HepG2 (cell line): ENCODE results near the gene SLCO2A1. TPM values are rescaled to one million over a fixed set of nuclear protein-coding genes. Genes with fewer than 3 reads are reported as not detected.
A peak's percentile ranks its signal among the peaks of the same experiment; 100 is the strongest.

Experiments used
- ARID4A ChIP-seq: sonication (generic); formaldehyde crosslinking; IDR thresholded peaks from 2 replicates; pipeline ENCODE4 v1.5.0; 2020; ENCODE audit warnings: mild to moderate bottlenecking, missing genetic modification reagents, borderline replicate concordance
- ATF4 ChIP-seq, 2 experiments: fragments of 450-650 bp in 1 of 2; sonication (generic) in 1 of 2; formaldehyde crosslinking; IDR thresholded peaks; 2 replicates each; pipeline versions ENCODE4 v1.5.0 to v1.8.0; 2020 to 2022; ENCODE audit warnings: mild to moderate bottlenecking in 1 of 2, missing genetic modification reagents in 1 of 2
- ATF7 ChIP-seq, 2 experiments: fragments of 450-650 bp in 1 of 2; sonication (generic) in 1 of 2; formaldehyde crosslinking in 1 of 2; IDR thresholded peaks; 2 replicates each; pipeline versions ENCODE4 v1.4.0 to v1.6.1; 2016 to 2020; ENCODE audit warnings: antibody characterized with exemption in 1 of 2, mild to moderate bottlenecking in 1 of 2, missing genetic modification reagents in 1 of 2
- EED ChIP-seq: sonication (generic); formaldehyde crosslinking; IDR thresholded peaks from 2 replicates; pipeline ENCODE4 v1.5.0; 2020; ENCODE audit warnings: mild to moderate bottlenecking, missing genetic modification reagents
- ELF3 ChIP-seq: IDR thresholded peaks from 2 replicates; pipeline ENCODE4 v1.6.1; 2016; ENCODE audit warnings: missing genetic modification reagents, missing compliant biosample characterization
- FOSL1 ChIP-seq: sonication (generic); formaldehyde crosslinking; IDR thresholded peaks from 2 replicates; pipeline ENCODE4 v1.9.0; 2021; ENCODE audit warnings: missing genetic modification reagents, borderline replicate concordance
- HNRNPH1 ChIP-seq: fragments of 200-400 bp; formaldehyde crosslinking; optimal IDR thresholded peaks from 2 replicates; pipeline ENCODE3; 2017; ENCODE audit warnings: mild to moderate bottlenecking, low read depth, low read length
- MXD4 ChIP-seq: IDR thresholded peaks from 2 replicates; pipeline ENCODE4 v1.6.1; 2016; ENCODE audit warnings: mild to moderate bottlenecking, missing biosample characterization, missing genetic modification reagents
- NFYB ChIP-seq: sonication (generic); formaldehyde crosslinking; IDR thresholded peaks from 2 replicates; pipeline ENCODE4 v1.4.0; 2020; ENCODE audit warnings: missing genetic modification reagents
- RXRA ChIP-seq: sonication (generic); formaldehyde crosslinking; IDR thresholded peaks from 2 replicates; pipeline ENCODE4 v1.5.1; 2020; ENCODE audit warnings: missing genetic modification reagents
- TEAD2 ChIP-seq: sonication (generic); formaldehyde crosslinking; IDR thresholded peaks from 2 replicates; pipeline ENCODE4 v1.9.0; 2021; ENCODE audit warnings: missing genetic modification reagents
- THAP11 ChIP-seq: IDR thresholded peaks from 2 replicates; pipeline ENCODE4 v1.6.1; 2016; ENCODE audit warnings: missing biosample characterization, missing genetic modification reagents
- TP53 ChIP-seq: sonication (generic); formaldehyde crosslinking; conservative IDR thresholded peaks from 2 replicates; pipeline ENCODE4 v1.4.0; 2020; ENCODE audit warnings: missing genetic modification reagents
- WIZ ChIP-seq: sonication (generic); formaldehyde crosslinking; IDR thresholded peaks from 2 replicates; pipeline ENCODE4 v1.5.1; 2020; ENCODE audit warnings: mild to moderate bottlenecking, missing genetic modification reagents
- YEATS2 ChIP-seq: sonication (generic); formaldehyde crosslinking; IDR thresholded peaks from 2 replicates; pipeline ENCODE4 v1.4.0; 2020; ENCODE audit warnings: missing genetic modification reagents, borderline replicate concordance
- ZNF34 ChIP-seq: sonication (generic); formaldehyde crosslinking; IDR thresholded peaks from 2 replicates; pipeline ENCODE4 v1.4.0; 2020; ENCODE audit warnings: mild to moderate bottlenecking, missing genetic modification reagents, borderline replicate concordance
- ZNF414 ChIP-seq: sonication (generic); formaldehyde crosslinking; IDR thresholded peaks from 2 replicates; pipeline ENCODE4 v1.5.0; 2020; ENCODE audit warnings: missing genetic modification reagents
- ZNF546 ChIP-seq: sonication (generic); formaldehyde crosslinking; conservative IDR thresholded peaks from 2 replicates; pipeline ENCODE4 v1.8.1; 2023; ENCODE audit warnings: mild to moderate bottlenecking, missing genetic modification reagents
- ZNF660 ChIP-seq: sonication (generic); formaldehyde crosslinking; IDR thresholded peaks from 2 replicates; pipeline ENCODE4 v1.5.1; 2020; ENCODE audit warnings: mild to moderate bottlenecking, low read depth, missing genetic modification reagents, borderline replicate concordance
- ZNF710 ChIP-seq: sonication (generic); formaldehyde crosslinking; IDR thresholded peaks from 2 replicates; pipeline ENCODE4 v1.5.0; 2020; ENCODE audit warnings: mild to moderate bottlenecking, missing genetic modification reagents, borderline replicate concordance
- ZNF772 ChIP-seq: sonication (generic); formaldehyde crosslinking; IDR thresholded peaks from 2 replicates; pipeline ENCODE4 v1.5.0; 2020; ENCODE audit warnings: mild to moderate bottlenecking, missing genetic modification reagents
- ZNF790 ChIP-seq: sonication (generic); formaldehyde crosslinking; IDR thresholded peaks from 2 replicates; pipeline ENCODE4 v1.8.0; 2022; ENCODE audit warnings: missing genetic modification reagents, mild to moderate bottlenecking, borderline replicate concordance
- polyA plus RNA-seq, 8 experiments: library from polyadenylated mRNA; depleted of rRNA in 3 of 8; stranded (reverse) in 7 of 8; unstranded in 1 of 8; fragments of >200 nt; fragmentation: Illumina TruSeq in 4 of 8; extraction: Trizol in 4 of 8; gene quantifications; 2 replicates each; pipeline versions ENCODE4 v1.2.1 to v1.2.3, GENCODE V29; 2011 to 2016; ENCODE audit warnings: low read depth in 4 of 8, missing spikeins in 1 of 8, mixed read lengths in 1 of 8; ENCODE audit not compliant: insufficient read depth in 1 of 8
- total RNA-seq, 5 experiments: library from RNA; depleted of rRNA; stranded (reverse); fragments of >200 nt; fragmentation: Illumina TruSeq; extraction: Trizol; gene quantifications; 2 replicates each; pipeline ENCODE4 v1.2.3, GENCODE V29; 2016; ENCODE audit warnings: low read depth in 1 of 5

SLCO2A1 gene
- total and polyA plus RNA-seq, 2 of the 13 experiments (the other 11 are each of a cell fraction or from before 2014, with no cell fraction given): 0.04 TPM; not detected in 1

- TF ChIP-seq ATF4 (CRISPR knock-in tag; IDR thresholded peaks at IDR 0.05) (no peak), EED (CRISPR knock-in tag) (no peak), ZNF772 (CRISPR knock-in tag) (no peak), HNRNPH1 (no peak), ZNF790 (CRISPR knock-in tag) (no peak), ZNF414 (CRISPR knock-in tag) (no peak), ZNF34 (CRISPR knock-in tag) (no peak), TEAD2 (no peak), FOSL1 (CRISPR knock-in tag) (no peak), RXRA (peak; percentile 16; the same call in 1 of the 2 replicates), ZNF710 (CRISPR knock-in tag) (peak; percentile 40; the same call in 1 of the 2 replicates), ZNF546 (CRISPR knock-in tag) (no peak), YEATS2 (CRISPR knock-in tag) (no peak), ATF7 (IDR thresholded peaks at IDR 0.05) (no peak), ATF7 (CRISPR knock-in tag; IDR thresholded peaks at IDR 0.05) (no peak), TP53 (CRISPR knock-in tag) (no peak), ZNF660 (CRISPR knock-in tag) (no peak), ARID4A (CRISPR knock-in tag) (0 out of 2 replicates have a peak, but pooled peaks have one; percentile 4), WIZ (CRISPR knock-in tag) (no peak), THAP11 (CRISPR knock-in tag) (0 out of 2 replicates have a peak, but pooled peaks have one; percentile 34), NFYB (CRISPR knock-in tag) (no peak), MXD4 (CRISPR knock-in tag) (no peak), ELF3 (CRISPR knock-in tag) (peak; percentile 41; the same call in 1 of the 2 replicates)
Observed at GRCh38 chr3:134059671-134060560, 30.2 kb upstream of the SLCO2A1 start (continued).
